HG03469 (cell line): Measurements from ENCODE around the gene CCDC80.
A peak's percentile ranks its signal among the peaks of the same experiment; 100 is the strongest.
"Not testable (repeated sequence)": the region's sequence is repeated elsewhere in the genome, so short reads cannot be mapped to it uniquely, and the experiment has no call there.

Experiments
- ATAC-seq: cut with Tn5 transposase; IDR thresholded peaks from one replicate; pipeline ENCODE4 v1.9.1; 2021; ENCODE audit warnings: mild to moderate bottlenecking, moderate library complexity, moderate number of reproducible peaks; ENCODE audit not compliant: unreplicated experiment

Gene CCDC80

GRCh38 chr3:112593258-112593657 lies 47.7 kb downstream of the CCDC80 start:
- no peak for ATAC-seq

DNA sequence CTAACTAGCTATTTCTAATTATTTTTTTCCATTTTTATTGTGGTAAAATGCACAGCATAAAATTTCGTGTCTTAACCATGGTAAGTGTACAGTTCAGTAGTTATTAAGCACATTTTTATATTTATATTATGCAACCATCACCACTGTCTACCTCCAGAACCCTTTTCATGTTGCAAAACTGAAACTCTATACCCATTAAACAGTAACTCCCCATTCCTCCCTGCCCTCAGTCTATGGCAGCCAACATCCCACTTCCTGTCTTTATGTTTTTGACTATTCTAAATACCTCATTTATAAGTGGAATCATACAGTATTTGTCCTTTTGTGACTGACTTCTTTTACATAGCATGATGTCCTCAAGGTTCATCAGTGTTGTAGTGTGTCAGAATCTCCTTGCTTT lies 53.6 kb downstream of the CCDC80 start:
- no peak for ATAC-seq

GRCh38 chr3:112585782-112586181 lies 55.2 kb downstream of the CCDC80 start:
- no peak for ATAC-seq

DNA sequence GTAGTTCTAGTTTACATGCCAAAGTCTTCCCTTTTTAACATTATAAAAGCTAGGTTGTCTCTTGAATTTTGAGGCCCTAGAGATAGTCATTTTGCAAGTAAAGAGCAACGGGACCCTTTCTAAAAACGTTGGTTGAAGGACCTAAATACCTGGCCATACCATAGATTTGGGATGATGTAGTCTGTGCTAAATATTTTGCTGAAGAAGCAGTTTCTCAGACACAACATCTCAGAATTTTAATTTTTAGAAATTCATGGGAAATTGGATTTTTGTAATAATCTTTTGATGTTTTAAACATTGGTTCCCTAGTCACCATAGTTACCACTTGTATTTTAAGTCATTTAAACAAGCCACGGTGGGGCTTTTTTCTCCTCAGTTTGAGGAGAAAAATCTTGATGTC lies 57.8 kb downstream of the CCDC80 start:
- ATAC-seq = no peak

GRCh38 chr3:112582244-112582874 lies 58.6 kb downstream of the CCDC80 start:
- ATAC-seq = no peak

DNA sequence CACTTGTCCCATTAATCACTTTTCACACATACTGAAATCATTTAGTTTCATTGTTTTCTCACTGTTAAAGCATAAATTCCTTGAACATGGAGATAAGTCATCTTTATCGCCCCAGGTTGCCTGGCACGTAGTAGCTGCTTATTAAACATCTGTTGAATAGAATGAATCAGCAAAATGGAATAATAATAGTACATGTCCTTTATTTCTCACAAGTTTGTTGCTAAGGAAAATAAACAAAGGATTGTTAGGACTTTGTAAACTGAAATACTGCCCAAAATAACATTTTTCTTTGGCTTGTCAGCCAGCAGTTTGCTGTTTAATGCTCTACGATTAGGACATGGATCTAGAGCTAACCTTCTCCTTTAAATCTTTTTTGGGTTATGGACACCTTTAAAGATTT lies 61.2 kb downstream of the CCDC80 start:
- ATAC-seq = no peak

GRCh38 chr3:112579232-112579631 lies 61.7 kb downstream of the CCDC80 start:
- ATAC-seq = no peak

- ATAC-seq = no peak
Observed at GRCh38 chr3:112572701-112573100, 68.2 kb downstream of the CCDC80 start.

GRCh38 chr3:112569265-112569664 lies 71.7 kb downstream of the CCDC80 start:
- ATAC-seq = no peak

DNA sequence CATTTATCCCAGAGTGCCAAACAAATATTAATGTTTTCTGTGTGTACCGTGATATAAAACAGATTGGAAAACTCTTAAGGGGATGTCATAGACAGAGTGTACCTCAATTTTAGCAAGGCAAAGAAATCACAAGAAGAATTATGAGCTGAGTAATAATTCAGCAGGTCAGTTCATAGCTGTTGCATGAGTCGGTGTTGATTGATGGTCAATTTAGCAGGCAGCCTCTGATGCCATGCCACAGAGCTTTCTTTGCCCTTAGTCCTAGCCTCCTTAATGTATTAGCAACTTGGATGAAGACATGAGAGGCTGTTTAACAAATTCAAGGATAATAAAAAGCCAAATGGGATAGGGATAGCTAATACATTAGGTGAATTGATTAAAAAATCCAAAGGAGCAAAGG lies 72.3 kb downstream of the CCDC80 start:
- no peak for ATAC-seq

GRCh38 chr3:112564940-112565305 lies 76.0 kb downstream of the CCDC80 start:
- ATAC-seq = no peak

DNA sequence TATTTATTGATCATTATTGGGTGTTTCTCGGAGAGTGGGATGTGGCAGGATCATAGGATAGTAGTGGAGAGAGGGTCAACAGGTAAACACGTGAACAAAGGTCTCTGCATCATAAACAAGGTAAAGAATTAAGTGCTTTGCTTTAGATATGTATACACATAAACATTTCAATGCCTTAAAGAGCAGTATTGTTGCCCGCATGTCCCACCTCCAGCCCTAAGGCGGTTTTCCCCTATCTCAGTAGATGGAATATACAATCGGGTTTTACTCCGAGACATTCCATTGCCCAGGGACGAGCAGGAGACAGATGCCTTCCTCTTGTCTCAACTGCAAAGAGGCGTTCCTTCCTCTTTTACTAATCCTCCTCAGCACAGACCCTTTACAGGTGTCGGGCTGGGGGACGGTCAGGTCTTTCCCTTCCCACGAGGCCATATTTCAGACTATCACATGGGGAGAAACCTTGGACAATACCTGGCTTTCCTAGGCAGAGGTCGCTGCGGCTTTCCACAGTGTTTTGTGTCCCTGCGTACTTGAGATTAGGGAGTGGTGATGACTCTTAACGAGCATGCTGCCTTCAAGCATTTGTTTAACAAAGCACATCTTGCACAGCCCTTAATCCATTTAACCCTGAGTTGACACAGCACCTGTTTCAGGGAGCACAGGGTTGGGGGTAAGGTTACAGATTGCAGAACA lies 76.5 kb downstream of the CCDC80 start:
- ATAC-seq = not testable (repeated sequence)

GRCh38 chr3:112561734-112562529 lies 79.0 kb downstream of the CCDC80 start, which contains the start of the genes ATG3 and SLC35A5:
Gene ATG3 (minus strand): TSS chr3:112561962. CDS start chr3:112561528, 434 bp downstream.
Gene SLC35A5 (plus strand): TSS chr3:112562045. CDS start chr3:112563404, 1,359 bp downstream.
- peak; percentile 66 for ATAC-seq

DNA sequence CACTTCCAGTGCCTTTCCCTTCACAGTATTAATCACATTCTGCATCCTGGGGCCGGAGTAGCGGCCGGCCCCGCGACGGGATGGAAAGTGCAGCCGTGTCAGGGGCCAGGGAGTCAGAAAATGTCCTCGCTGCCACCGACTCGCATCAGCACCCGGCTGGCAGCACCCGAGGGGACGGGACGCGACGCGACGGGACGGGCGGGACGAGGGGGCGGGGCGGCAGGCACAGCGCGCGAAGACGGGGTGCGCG lies 79.5 kb downstream of the CCDC80 start:
- ATAC-seq = no peak

DNA sequence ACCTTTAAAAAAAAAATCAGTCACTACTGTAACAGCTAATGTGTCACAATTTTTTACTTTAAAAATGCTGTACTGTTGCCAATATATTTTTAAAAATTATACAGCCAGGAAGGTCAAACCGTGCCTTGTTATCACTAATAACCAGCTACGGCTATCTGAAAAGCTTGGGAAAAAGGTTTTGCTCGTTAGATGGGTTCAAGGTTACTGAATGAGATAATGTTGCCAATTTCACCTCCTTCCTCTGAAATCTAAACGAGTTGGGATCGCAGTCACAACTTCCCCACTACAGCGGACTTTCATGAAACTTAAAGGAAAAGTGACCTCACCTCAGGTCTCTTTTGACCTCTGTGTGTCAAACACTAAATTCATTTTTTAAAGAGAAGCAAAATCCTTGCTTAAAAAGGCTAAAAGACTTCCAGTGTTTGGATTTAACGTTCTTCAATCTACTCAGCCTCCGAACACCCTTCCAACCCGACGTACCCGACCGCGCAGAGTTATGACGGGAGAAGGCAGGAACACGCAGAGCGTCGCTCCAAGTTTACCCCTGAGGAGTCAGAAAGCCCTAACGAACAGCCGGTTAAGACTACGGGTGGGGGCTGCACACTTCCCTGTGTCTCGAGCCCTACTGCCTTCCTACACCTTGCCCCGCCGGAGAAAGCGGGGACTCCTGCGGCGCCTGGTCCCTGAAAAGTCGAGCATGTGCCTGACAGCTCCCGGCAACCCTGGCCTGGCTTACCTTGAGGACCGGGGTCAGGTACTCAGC lies 80.0 kb downstream of the CCDC80 start:
- ATAC-seq = no peak

GRCh38 chr3:112560307-112560706 lies 80.6 kb downstream of the CCDC80 start:
- ATAC-seq = no peak

- no peak for ATAC-seq
Observed at GRCh38 chr3:112557976-112558375, 83.0 kb downstream of the CCDC80 start.

GRCh38 chr3:112555535-112556170 lies 85.3 kb downstream of the CCDC80 start:
- no peak for ATAC-seq

- ATAC-seq = no peak
Observed at GRCh38 chr3:112550859-112551258, 90.1 kb downstream of the CCDC80 start.
